ENCODE results near the gene EPS15.
"Not testable (repeated sequence)": the region's sequence is repeated elsewhere in the genome, so short reads cannot be mapped to it uniquely, and the experiment has no call there.

EPS15 gene

GRCh38 chr1:51512606-51513005 lies 6.5 kb downstream of the EPS15 start:
- DNase-seq: no peak

GRCh38 chr1:51512120-51512519 lies 6.9 kb downstream of the EPS15 start:
- no peak for DNase-seq

- no peak for DNase-seq
These were observed 9.3 kb downstream of the EPS15 start for GRCh38 chr1:51509773-51510172.

- DNase-seq: no peak
These were observed 12.5 kb downstream of the EPS15 start for GRCh38 chr1:51506537-51506936.

- DNase-seq: no peak
These were observed 14.1 kb downstream of the EPS15 start for GRCh38 chr1:51504806-51505525.

GRCh38 chr1:51501218-51501630 lies 17.8 kb downstream of the EPS15 start:
- DNase-seq: not testable (repeated sequence)

GRCh38 chr1:51499694-51500093 lies 19.4 kb downstream of the EPS15 start:
- DNase-seq: no peak

- DNase-seq: no peak
These were observed 20.1 kb downstream of the EPS15 start for GRCh38 chr1:51498924-51499323.

- DNase-seq: no peak
These were observed 21.7 kb downstream of the EPS15 start for GRCh38 chr1:51497340-51497739.

GRCh38 chr1:51494138-51494830 lies 24.8 kb downstream of the EPS15 start:
- no peak for DNase-seq

GRCh38 chr1:51491166-51491981 lies 27.7 kb downstream of the EPS15 start:
- no peak for DNase-seq

- DNase-seq: no peak
These were observed 29.6 kb downstream of the EPS15 start for GRCh38 chr1:51489472-51489871.

- DNase-seq: no peak
These were observed 30.6 kb downstream of the EPS15 start for GRCh38 chr1:51488372-51489050.

GRCh38 chr1:51487628-51488027 lies 31.4 kb downstream of the EPS15 start:
- no peak for DNase-seq

GRCh38 chr1:51484591-51484990 lies 34.5 kb downstream of the EPS15 start:
- no peak for DNase-seq

GRCh38 chr1:51482881-51483280 lies 36.2 kb downstream of the EPS15 start:
- no peak for DNase-seq

- DNase-seq: not testable (repeated sequence)
These were observed 44.0 kb downstream of the EPS15 start for GRCh38 chr1:51474832-51475620.

- DNase-seq: no peak
These were observed 45.5 kb downstream of the EPS15 start for GRCh38 chr1:51473331-51474115.

- DNase-seq: no peak
These were observed 46.7 kb downstream of the EPS15 start for GRCh38 chr1:51472359-51472758.

GRCh38 chr1:51469518-51469917 lies 49.5 kb downstream of the EPS15 start:
- no peak for DNase-seq

- DNase-seq: no peak
These were observed 54.2 kb downstream of the EPS15 start for GRCh38 chr1:51464828-51465227.

Measured in activated CD8-positive, alpha-beta memory T cell treated with anti-CD3 and anti-CD28 coated beads, Interleukin-2, amount 50 U/mL, for 48 hours (primary cell).